HG02642 (cell line): Measurements from ENCODE around the gene TBC1D9.
A peak's percentile ranks its signal among the peaks of the same experiment; 100 is the strongest.
"Not testable (repeated sequence)": the region's sequence is repeated elsewhere in the genome, so short reads cannot be mapped to it uniquely, and the experiment has no call there.

ENCODE experiments used
- ATAC-seq: cut with Tn5 transposase; IDR thresholded peaks from one replicate; pipeline ENCODE4 v1.9.1; 2021; ENCODE audit warnings: mild to moderate bottlenecking; ENCODE audit not compliant: unreplicated experiment, poor library complexity

TBC1D9 gene

DNA sequence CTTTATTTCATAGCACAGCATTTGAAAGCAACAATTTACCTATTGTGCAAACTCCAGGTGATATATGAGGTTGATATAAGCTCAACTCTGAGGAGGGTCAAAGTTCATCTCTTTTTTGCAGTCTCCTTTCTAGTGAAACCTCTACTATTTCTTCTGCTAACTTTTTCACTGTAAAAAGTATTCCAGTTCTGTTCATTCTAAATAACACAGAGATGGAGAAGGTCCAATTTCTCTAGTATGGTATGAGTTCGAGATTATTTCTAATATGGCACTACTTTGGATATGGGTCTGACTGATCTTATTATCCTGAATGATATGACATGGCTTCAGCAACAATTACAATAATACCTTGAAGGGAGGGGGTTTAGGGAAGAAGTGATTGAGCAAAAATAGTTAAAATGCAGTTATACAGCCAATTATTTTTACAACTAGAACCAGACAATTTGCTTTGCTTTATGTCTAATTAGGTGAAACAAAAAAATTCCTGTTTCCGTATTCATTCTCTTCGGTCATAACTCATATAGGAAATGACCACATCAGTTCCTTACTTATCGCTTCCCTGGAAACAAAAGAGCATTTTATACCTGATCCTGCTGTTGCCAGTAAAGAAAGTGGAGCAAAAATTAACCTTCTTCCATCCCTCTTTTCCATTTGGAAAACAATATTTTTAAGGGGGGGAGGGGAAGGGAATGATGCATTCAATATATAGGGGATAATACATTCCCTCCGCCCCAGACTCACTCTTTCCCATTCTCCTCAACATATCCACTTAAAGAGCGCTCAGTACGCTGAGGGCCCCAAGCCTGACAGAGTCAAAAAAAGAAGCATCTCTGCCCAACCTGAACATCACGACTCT, 1.0 kb downstream of the TBC1D9 start:
- no peak for ATAC-seq

DNA sequence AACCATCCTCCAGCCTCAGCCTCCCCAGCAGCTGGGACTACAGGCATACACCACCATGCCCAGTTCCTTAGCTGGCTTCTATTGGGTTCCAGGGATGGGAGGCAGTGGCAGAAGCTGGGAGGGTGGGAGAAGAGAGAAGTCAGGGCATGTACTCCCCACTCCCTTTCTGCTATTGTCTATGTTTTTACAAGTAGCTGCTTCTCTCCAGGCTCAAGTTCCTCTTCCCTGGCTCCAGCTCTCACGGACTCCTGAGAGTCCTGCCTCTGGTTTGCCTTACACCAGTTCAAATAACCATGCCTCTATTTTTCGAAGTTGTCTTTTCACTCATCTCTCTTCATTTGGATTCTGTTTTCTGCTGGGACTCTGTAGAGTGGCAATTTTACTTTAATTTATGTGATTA, 2.9 kb downstream of the TBC1D9 start:
- no peak for ATAC-seq

DNA sequence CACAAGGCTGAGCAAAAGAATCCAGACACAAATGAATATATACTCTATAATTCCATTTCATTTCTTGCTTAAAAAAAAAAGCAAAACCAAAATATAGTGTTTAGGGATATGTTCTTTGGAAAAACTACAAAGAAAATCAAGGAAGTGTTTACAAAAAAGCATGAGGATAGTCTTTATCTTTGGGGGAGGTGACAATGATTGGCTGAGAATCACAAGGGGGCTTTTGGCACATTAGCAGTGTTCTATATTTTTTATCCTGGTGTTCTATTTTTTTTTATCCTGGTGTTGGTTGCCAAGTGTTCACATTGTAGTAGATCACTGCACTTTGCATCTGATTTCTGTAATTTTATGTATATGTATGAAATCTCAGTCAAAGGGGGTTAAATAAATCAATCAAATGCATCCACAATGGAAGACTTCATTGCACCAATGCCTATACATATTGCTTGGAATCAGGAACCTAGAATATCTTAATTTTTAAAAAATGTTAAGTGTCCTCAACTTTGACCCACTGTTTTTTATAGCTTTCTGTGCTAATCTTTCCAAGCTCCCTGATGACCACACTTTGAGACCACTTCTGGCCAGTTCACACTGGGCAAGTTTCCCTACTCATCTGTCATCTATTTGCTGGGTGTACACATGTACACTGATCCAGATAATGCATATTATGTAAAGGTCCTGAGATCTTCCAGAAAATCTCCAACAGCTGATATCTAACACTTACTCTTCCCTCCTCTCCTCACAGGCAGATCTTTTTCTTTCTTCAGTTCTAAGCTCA, 3.7 kb downstream of the TBC1D9 start:
- no peak for ATAC-seq

DNA sequence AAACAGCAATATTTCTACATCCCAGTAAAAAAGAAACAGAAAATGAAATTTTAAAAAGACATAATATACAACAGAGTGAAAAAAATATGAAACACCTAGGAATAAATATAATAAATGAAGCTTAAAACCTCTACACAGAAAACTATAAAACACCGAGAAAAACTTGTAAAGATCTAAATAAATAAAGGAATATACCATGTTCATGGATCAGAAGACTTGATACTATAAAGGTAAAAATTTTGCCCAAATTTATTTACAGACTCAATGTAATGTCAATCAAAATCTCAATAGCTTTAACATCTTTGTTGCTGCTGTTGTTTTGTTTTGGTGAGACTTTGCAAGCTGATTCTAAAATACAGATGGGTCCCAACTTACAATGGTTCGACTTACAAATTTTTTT, 5.7 kb downstream of the TBC1D9 start:
- no peak for ATAC-seq

DNA sequence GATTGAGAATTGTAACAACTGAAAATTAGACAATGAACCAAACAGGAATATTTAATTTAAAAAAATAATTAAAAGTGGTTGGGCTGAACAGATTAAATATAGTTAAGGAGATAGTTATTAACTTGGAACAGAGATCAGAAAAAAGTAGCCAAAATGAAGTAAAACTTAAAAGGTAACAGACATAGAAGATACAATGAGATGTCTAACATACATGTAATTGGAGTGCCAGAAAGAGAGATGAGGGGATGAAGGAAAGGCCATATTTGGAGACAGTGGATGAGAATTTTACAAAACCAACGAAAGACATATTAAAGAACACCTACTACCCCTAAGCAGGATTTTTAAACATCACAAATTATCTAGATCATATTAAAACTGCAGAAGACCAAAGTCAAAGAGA, 8.0 kb downstream of the TBC1D9 start:
- no peak for ATAC-seq

DNA sequence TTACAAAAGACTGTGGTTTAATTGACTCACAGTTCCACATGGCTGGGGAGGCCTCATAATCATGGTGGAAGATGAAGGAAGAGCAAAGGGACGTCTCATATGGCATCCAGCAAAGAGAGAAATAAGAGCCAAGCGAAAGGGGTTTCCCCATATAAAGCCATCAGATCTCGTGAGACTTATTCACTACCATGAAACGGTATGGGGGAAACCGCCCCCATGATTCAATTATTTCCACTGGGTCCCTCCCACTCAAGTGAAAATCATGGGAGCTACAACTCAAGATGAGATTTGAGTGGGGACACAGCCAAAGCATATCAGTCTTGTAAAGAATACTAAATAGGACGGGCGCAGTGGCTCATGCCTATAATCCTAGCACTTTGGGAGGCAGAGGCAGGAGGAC, 9.6 kb downstream of the TBC1D9 start:
- ATAC-seq = not testable (repeated sequence)

DNA sequence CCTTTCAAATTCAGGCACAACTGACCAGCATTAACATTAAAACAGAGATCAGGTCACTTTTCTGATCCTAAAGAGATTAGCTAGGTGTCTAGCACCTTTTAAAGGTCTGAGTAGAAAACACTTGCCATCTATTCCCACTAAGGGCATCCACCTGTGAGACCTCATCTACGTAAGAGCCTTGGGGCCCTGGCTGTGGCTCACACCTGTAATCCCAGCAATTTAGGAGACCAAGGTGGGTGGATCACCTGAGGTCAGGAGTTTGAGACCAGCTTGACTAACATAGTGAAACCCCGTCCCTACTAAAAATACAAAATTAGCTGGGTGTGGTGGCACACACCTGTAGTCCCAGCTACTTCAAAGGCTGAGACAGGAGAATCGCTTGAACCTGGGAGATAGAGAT, 11.8 kb downstream of the TBC1D9 start:
- ATAC-seq = no peak

DNA sequence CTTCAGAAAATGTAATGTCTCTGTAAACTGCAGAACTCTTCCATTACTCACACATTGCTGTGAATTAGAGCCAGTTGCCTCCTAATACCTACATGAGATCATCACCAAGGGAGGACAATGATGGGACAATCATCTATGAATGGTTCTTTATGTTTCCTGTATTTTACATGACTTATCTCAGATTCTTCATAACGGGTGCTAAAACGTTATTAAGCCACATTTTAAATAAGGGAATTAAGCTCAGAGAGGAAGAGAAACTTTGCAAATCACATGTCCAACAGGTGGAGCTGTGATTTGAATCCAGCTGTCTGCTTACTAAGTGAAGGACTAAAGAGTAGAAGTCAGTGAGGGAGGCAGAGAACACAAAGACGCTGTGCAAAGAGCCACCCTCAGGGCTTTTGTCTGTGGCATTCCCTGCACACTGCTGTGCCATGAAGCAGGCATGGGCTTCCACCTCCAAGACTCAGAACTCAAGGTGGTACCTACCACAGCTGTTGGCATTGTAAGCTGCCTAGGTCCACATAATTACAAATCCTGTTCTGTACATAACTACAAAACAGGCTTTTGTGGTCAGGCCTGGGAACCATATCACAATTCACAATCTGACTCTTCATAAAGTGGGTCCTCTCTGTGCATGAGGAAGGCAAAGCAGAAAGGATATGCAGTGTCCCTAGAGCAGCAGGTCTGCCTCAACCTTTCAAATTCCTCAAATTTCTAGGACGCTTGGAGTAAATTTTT, 12.8 kb downstream of the TBC1D9 start:
- peak; percentile 62 for ATAC-seq

DNA sequence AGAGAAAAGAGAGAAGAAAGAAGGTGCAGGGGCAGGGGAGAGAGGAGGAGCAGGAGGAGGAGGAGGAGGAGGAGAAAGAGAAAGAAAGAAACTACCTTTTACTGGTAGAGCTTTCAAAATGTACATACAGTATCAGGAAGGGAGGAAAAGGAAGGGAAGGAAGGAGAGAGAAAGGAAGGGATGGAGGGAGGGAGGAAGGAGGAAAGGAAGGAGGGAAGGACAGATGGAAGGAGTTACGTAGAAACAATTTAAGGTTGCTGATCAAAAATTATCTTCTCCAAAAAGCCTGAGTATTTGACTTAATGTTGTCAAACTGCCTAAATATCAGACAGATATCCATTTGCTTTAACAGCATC, 13.4 kb downstream of the TBC1D9 start:
- peak; percentile 36 for ATAC-seq

DNA sequence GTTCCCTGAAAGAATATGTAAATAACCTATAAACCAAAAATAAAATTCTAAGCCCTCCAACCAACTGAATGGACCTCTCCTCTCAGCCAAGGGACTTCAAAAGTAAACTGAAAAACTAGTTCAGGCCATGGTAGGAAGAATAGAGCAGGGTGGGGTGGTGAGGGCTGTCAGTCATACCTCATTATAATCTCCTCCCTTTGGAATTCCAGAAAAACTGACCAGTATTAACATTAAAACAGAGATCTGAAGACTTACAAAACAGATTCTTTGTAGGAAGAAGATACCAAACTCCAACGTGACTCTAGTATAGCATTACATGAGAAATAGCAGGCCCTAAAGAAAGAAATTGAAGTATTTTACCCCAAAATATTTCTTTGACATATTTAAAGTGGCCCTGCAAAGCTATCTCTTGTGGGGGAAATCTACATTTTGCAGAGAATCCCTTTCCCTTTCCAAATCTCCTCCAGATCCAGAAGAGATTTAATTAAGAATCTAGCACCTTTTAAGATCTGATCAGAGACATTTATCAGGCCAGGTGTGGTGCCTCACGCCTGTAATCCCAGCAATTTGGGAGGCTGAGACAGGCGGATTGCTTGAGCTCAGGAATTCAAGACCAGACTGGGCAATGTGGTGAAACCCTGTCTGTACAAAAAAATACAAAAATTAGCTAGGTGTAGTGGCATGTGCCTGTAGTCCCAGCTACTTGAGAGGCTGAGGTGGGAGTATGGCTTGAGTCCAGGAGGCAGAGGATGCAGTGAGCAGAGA, 15.1 kb downstream of the TBC1D9 start:
- ATAC-seq = no peak

DNA sequence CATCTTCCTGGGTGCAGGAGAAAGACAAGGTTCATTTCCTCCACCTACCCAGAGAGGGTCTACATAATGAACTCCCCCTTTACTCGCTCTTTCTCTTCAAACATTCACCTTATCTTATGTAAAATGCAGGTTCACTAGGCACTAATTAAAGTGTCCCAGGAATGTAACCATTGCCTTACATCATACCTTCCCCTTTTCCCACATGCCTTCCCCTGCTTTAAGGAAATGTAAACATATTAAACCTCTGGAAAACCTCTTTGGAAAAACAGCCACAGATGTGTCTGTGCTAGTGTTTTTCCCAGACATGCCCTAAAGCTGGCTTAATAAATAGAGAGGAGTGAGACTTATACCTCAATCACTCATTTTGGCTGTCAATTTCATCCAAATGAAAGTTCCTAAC, 15.8 kb downstream of the TBC1D9 start:
- no peak for ATAC-seq

DNA sequence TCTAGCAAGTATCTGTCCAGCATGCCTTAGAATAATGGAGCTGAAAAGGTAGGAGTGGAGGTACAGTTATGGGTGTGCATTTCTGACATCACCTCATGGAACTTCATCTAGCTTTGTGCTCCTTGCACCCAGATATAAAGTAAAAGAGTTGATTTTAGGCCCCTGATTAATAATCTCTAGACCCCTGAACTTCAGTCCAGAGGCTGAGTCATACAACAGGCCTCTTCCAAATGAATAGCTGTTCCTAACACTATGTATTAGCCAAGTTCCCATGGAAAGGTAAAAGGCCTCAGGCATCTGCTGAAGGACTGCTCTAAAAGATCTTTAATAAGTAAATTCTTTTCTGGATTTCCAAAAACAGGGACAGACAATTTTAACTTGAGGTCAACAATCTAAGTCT, 16.2 kb downstream of the TBC1D9 start:
- no peak for ATAC-seq

DNA sequence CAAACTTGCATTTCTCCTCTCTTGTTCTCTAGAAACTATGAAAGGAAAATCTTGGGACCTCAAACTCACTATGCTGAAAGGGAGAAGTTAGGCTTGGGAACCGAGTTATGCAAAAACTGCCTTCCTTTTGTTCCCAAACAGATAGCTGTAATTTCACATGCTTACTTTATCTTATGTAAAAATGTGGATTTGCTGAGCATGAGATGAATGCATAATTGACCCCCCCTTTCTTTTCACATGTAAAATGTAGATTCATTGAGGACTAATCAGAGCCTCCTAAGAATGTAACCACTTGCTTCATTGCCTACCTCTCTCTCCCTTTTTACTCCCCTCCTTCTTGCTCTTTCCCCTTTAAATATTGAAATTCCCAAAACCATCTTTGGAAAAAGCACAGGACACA, 18.0 kb downstream of the TBC1D9 start:
- ATAC-seq = no peak

DNA sequence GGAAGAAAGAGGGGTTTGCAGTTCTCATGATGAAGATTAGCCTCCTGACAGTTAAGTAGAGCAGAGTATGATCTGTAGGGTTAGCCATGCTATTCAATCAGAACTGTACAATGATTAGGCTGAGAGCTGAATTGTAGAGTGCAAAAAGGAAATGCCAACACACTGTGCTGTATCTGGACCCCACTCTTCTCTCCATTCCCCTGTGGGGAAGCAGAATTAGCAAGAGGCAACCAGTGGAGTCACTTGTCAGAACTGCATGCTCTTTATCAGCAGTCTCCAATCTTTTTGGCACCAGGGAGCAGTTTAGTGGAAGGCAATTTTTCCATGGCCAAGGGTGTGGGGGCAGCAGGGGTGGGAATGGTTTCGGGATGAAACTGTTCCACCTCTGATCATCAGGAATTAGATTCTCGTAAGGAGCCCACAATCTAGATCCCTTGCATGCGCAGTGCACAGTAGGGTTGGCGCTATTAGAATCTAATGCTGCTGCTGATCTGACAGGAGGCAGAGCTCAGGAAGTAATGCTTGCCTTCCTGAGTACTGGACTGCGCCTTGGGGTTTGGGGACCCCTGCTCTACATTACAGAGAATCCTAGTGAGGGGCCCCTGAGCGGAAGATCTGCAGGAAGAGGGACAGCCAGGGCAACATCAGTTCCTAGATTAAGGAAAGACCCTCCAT, 19.4 kb downstream of the TBC1D9 start:
- ATAC-seq = no peak

DNA sequence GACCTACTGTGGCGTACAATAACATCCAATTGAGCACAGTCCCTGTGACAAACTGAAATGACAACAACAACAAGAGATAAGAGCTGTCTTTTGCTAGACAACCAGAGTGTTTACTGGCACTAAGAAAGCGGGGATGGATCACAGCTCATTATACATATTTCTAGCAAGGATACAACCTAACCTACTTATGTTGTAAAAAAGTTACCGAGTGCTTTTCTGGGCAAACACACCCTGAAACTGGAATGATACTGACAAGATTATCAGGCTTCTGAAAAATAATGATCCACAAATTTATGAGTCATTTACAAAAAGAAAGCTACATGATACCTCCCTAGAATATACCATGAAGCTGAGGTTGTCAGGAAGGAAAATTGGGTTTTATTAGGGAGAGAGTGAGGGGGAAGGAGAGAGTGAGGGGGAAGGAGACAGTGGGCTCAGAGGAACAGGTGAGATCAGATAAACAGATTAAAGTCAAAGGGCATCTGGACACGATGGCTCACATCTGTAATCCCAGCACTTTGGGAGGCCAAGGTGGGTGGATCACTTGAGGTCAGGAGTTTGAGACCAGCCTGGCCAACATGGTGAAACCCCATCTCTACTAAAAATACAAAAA, 20.3 kb downstream of the TBC1D9 start:
- no peak for ATAC-seq

DNA sequence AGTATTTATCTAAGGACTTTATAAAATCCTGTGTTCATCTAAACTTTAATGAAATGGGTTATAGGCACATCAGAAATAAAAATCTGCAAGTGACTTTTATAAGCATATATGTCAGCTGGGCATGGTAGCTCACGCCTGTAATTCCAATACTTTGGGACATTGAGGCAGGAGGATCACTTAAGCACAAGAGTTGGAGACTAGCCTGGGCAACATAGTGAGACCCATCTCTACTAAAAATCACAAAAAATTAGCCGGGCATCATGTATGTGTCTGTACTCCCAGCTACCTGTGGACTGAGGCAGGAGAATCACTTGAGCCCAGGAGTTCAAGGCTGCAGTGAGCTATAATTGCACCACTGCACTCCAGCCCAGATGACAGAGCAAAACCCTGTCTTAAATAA, 20.9 kb downstream of the TBC1D9 start:
- ATAC-seq = no peak

DNA sequence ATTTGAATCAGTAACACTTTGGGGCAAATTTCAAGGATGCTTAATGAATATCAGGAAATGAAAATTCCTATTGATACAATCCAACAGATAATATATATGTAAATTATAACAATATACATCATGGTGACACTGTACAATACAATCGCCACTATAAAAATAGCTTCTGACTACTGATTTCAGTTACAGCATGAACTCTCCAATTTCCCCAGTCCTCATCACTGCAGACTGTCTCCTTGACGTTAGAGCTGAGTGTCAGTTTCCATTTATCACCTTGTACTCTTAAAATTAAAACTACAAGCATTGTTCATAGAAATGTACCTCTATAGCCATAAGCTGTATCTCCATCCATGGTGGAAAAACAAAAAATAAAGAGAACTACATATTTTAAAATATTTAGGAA, 23.4 kb downstream of the TBC1D9 start:
- no peak for ATAC-seq

DNA sequence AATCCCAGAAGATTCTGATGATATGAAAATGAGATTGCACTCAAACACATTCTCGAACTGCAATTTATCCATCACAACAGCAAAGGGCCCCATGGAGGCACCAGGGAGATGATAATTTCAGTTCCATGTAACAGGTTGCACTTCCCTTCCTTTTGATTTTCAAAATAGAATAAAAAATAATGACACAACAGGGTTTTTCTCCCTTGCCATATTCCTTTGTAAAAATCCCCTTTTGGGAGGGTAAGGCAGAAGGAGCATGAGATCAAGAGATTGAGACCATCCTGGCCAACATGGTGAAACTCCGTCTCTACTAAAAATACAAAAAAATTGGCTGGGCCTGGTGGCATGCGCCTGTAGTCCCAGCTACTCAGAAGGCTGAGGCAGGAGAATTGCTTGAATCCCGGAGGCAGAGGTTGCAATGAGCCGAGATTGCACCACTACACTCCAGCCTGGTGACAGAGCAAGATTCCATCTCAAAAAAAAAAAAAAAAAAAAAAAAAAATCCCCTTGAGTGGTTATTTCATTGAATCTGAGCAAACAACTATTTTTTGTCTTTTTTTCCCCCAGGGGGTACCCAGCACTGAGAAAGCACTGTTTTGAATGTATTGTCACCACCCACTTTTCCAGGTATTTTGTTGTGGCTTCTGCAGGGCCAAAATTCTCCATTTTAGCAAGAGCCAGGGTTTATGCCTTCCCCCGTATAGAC, 26.7 kb downstream of the TBC1D9 start:
- no peak for ATAC-seq
